Peyer's patch (tissue), 4 donors: ENCODE data around the gene MEIS1.

ENCODE experiments used
- POLR2A ChIP-seq, 2 donors: fragments of 450-650 bp; IDR thresholded peaks; one replicate each; pipeline ENCODE4 v1.5.1; 2017; ENCODE audit warnings: antibody characterized with exemption in 2 of 2, mild to moderate bottlenecking in 2 of 2, moderate library complexity in 2 of 2
- TF ChIP-seq, protein P1 (sequence below), 6 experiments: fragments of 450-650 bp in 4 of 6; fragments of 200-600 bp in 2 of 6; sonication (generic) in 1 of 6; IDR thresholded peaks; one replicate each; pipeline ENCODE4 v1.5.1; 2017 to 2019; ENCODE audit warnings: antibody characterized with exemption in 6 of 6, mild to moderate bottlenecking in 3 of 6, moderate library complexity in 1 of 6

DNA sequence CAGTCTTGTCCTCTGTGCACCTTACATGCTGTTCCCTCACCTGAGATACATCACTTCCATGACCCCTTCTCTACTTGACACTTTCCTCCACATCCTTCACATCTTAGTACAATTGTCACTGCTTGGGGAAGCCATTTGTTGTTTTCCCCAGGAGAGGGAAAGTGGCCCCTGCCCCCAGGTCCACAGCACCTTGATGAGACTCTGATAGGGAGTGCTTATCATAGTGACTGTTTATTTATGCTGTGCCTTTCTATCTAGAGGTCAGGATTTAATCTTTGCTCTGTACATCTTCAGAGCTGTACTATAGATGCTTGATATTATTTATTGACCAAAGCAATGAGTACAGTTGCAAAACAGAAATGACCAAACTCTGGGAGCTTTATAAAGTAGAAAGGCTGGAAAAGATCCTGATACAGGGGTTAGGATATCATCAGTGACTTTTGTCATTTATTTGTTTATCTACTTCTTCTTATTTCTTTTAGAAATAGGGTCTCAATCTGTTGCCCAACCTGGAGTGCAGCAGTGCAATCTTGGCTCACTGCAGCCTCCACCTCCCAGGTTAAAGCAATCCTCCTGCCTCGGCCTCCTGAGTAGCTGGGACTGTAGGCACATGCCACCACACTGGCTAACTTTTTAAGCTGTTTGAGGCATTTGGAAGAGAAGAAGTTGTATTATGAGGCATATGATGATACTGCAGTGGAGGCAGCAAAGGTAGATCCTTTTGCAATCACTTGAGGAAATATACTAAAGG is 94.2 kb downstream of the MEIS1 start:
- TF ChIP-seq, protein P1, sequence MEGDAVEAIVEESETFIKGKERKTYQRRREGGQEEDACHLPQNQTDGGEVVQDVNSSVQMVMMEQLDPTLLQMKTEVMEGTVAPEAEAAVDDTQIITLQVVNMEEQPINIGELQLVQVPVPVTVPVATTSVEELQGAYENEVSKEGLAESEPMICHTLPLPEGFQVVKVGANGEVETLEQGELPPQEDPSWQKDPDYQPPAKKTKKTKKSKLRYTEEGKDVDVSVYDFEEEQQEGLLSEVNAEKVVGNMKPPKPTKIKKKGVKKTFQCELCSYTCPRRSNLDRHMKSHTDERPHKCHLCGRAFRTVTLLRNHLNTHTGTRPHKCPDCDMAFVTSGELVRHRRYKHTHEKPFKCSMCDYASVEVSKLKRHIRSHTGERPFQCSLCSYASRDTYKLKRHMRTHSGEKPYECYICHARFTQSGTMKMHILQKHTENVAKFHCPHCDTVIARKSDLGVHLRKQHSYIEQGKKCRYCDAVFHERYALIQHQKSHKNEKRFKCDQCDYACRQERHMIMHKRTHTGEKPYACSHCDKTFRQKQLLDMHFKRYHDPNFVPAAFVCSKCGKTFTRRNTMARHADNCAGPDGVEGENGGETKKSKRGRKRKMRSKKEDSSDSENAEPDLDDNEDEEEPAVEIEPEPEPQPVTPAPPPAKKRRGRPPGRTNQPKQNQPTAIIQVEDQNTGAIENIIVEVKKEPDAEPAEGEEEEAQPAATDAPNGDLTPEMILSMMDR (IDR thresholded peaks at IDR 0.05), result no peak
- TF ChIP-seq POLR2A (IDR thresholded peaks at IDR 0.05), result no peak
